A172 (cell line): ENCODE results near the gene RBM25. TPM values are rescaled to one million over a fixed set of nuclear protein-coding genes. Genes with fewer than 3 reads are reported as not detected.
"Not testable (repeated sequence)": the region's sequence is repeated elsewhere in the genome, so short reads cannot be mapped to it uniquely, and the experiment has no call there.

Source experiments
- DNase-seq: peaks from one replicate; pipeline ENCODE4 v3.0.0-alpha.2; 2015; ENCODE audit warnings: low spot score
- total RNA-seq: library from RNA; depleted of rRNA; stranded (reverse); fragments of >200 nt; shearing (Covaris generic); gene quantifications from 2 replicates; pipeline ENCODE4 v1.2.3, GENCODE V29; 2014; rRNA removed

The RBM25 gene
- total RNA-seq, result 41.9 and 53.7 TPM in 2 replicates

- DNase-seq, result peak; percentile 99
Measured at GRCh38 chr14:73058224-73058921, at the start of gene RBM25. RBM25 (plus strand) TSS chr14:73058534; CDS start chr14:73071642, 13,108 bp downstream.

- not testable (repeated sequence) for DNase-seq
Measured at GRCh38 chr14:73011189-73011588, 47.1 kb upstream of the RBM25 start.

GRCh38 chr14:73014105-73014504, 44.2 kb upstream of the RBM25 start:
- no peak for DNase-seq

GRCh38 chr14:73015552-73015951, 42.8 kb upstream of the RBM25 start:
- not testable (repeated sequence) for DNase-seq

- DNase-seq, result not testable (repeated sequence)
Measured at GRCh38 chr14:73016011-73016410, 42.3 kb upstream of the RBM25 start.

GRCh38 chr14:73022051-73022450, 36.3 kb upstream of the RBM25 start:
- no peak for DNase-seq

- DNase-seq, result no peak
Measured at GRCh38 chr14:73025544-73025943, 32.8 kb upstream of the RBM25 start.

- no peak for DNase-seq
Measured at GRCh38 chr14:73026243-73026844, 32.0 kb upstream of the RBM25 start.

- DNase-seq, result peak; percentile 99
Measured at GRCh38 chr14:73026845-73027542, 31.3 kb upstream of the RBM25 start, which contains the start of gene ZFYVE1. ZFYVE1 (minus strand) TSS chr14:73027106; CDS start chr14:73024508, 2,598 bp downstream.

GRCh38 chr14:73027546-73027945, 30.8 kb upstream of the RBM25 start:
- DNase-seq, result no peak

- no peak for DNase-seq
Measured at GRCh38 chr14:73027984-73028383, 30.4 kb upstream of the RBM25 start.

GRCh38 chr14:73036706-73037450, 21.5 kb upstream of the RBM25 start:
- DNase-seq, result peak; percentile 41

GRCh38 chr14:73047808-73048207, 10.5 kb upstream of the RBM25 start:
- no peak for DNase-seq

- no peak for DNase-seq
Measured at GRCh38 chr14:73049428-73049827, 8.9 kb upstream of the RBM25 start.

- DNase-seq, result no peak
Measured at GRCh38 chr14:73055251-73055650, 3.1 kb upstream of the RBM25 start.

GRCh38 chr14:73057944-73058223, 450 bp upstream of the RBM25 start:
- no peak for DNase-seq

GRCh38 chr14:73058922-73059673, 764 bp downstream of the RBM25 start:
- DNase-seq, result peak; percentile 57

- no peak for DNase-seq
Measured at GRCh38 chr14:73069585-73069984, 11.3 kb downstream of the RBM25 start.

- no peak for DNase-seq
Measured at GRCh38 chr14:73091044-73091443, 32.7 kb downstream of the RBM25 start.

GRCh38 chr14:73097421-73097820, 39.1 kb downstream of the RBM25 start:
- no peak for DNase-seq

GRCh38 chr14:73100334-73100733, 42.0 kb downstream of the RBM25 start:
- no peak for DNase-seq
